Gastrocnemius medialis (tissue), 4 donors: ENCODE results near the gene TMEM128. TPM values are rescaled to one million over a fixed set of nuclear protein-coding genes. Genes with fewer than 3 reads are reported as not detected.

Source experiments
- ATAC-seq, 2 donors: fragments of 150-250 bp; one replicate each; pipeline ENCODE4 v1.9.1; 2016
- DNase-seq, 2 donors: peaks; one replicate each; pipeline ENCODE4 v3.0.0-alpha.2; 2019
- H3K27ac ChIP-seq, 4 donors: fragments of 200-600 bp; sonication (generic); 1 replicate in 1 of 4; 2 replicates in 3 of 4; pipeline ENCODE4 v1.5.1; 2016 to 2018; ENCODE audit warnings: mild to moderate bottlenecking in 2 of 4, moderate library complexity in 1 of 4
- H3K27me3 ChIP-seq, 3 donors: fragments of 200-600 bp; sonication (generic) in 2 of 3; 1 replicate in 1 of 3; 2 replicates in 2 of 3; pipeline versions ENCODE4 v1.5.1 to v1.6.0; 2016 to 2019; ENCODE audit warnings: mild to moderate bottlenecking in 1 of 3, moderate library complexity in 1 of 3
- H3K36me3 ChIP-seq, 2 donors: fragments of 200-600 bp; sonication (generic) in 1 of 2; one replicate each; pipeline ENCODE4 v1.5.1; 2017 to 2018
- H3K4me1 ChIP-seq, 2 donors: fragments of 200-600 bp; sonication (generic) in 1 of 2; one replicate each; pipeline ENCODE4 v1.5.1; 2016 to 2017; ENCODE audit warnings: mild to moderate bottlenecking in 2 of 2
- H3K4me3 ChIP-seq, 4 donors: fragments of 200-600 bp; sonication (generic) in 3 of 4; 1 replicate in 1 of 4; 2 replicates in 3 of 4; pipeline ENCODE4 v1.5.1; 2016 to 2019; ENCODE audit warnings: mild to moderate bottlenecking in 2 of 4
- H3K9me3 ChIP-seq, 3 donors: fragments of 200-600 bp; sonication (generic) in 2 of 3; 1 replicate in 1 of 3; 2 replicates in 2 of 3; pipeline ENCODE4 v1.5.1; 2016 to 2019
- POLR2A ChIP-seq, 2 donors: fragments of 450-650 bp; IDR thresholded peaks; one replicate each; pipeline ENCODE4 v1.6.1; 2017; ENCODE audit warnings: antibody characterized with exemption in 2 of 2, mild to moderate bottlenecking in 2 of 2, moderate library complexity in 2 of 2
- in situ Hi-C, 4 donors: fragments of 200-750 bp; cut with MboI; loops; one replicate each; pipeline versions ENCODE4 v1.15.0 to v1.8.0; 2017; ENCODE audit warnings: low sequenced_read_pairs in 4 of 4
- intact Hi-C: fragments of 100-400 bp; cut with DNase I; formaldehyde crosslinking; loops from one replicate; pipeline ENCODE4 v1.15.1; 2023; ENCODE audit warnings: low total_unique reads
- total RNA-seq, 4 donors: library from RNA; depleted of rRNA; stranded (reverse); fragments of >200 nt; gene quantifications; one replicate each; pipeline versions ENCODE4 v1.1.0 to v1.2.3, GENCODE V29; 2016
- TF ChIP-seq, protein P1 (sequence below), 5 experiments: fragments of 450-650 bp in 3 of 5; fragments of 200-600 bp in 2 of 5; sonication (generic) in 2 of 5; IDR thresholded peaks in 4 of 5; conservative IDR thresholded peaks in 1 of 5; 1 replicate in 4 of 5; 2 replicates in 1 of 5; pipeline ENCODE4 v1.5.1; 2016 to 2019; ENCODE audit warnings: antibody characterized with exemption in 5 of 5, mild to moderate bottlenecking in 3 of 5, moderate library complexity in 3 of 5

TMEM128 gene
- total RNA-seq, 4 donors from 2014 or later = 3.7 to 8.6 (median 4.6) TPM

DNA sequence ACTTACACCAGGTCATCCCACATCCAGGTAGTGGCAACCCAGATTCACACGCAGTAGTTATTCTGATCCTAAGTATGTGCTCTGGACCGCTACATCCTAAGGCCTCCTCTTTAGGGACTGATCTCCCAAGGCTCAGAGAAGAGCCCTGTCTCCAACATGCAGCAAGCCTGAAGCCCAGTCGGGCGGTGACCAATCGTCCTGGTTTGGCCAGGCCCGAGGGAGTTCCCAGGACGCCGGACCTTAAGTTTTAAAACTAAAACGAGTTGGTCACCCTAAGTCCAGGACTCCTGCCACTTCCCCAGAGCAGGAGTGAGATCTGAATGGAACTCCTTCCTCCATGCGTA is 41.5 kb upstream of the TMEM128 start:
- intact Hi-C loops = no loop called here
- Histone ChIP-seq H3K4me1 (peaks cover 42 to 67% of the 10 kb centered on the region in 2 donors), H3K27ac (peak overlapping the region; percentile 84 to 88 (median 86)), H3K36me3 (no peaks in the 10 kb centered on the region), H3K9me3 (no peaks in the 10 kb centered on the region), H3K4me3 (peak overlapping the region; percentile 69 to 93 (median 82)), H3K27me3 (no peaks in the 10 kb centered on the region)
- no peak for TF ChIP-seq POLR2A (IDR thresholded peaks at IDR 0.05)
- TF ChIP-seq, protein P1, sequence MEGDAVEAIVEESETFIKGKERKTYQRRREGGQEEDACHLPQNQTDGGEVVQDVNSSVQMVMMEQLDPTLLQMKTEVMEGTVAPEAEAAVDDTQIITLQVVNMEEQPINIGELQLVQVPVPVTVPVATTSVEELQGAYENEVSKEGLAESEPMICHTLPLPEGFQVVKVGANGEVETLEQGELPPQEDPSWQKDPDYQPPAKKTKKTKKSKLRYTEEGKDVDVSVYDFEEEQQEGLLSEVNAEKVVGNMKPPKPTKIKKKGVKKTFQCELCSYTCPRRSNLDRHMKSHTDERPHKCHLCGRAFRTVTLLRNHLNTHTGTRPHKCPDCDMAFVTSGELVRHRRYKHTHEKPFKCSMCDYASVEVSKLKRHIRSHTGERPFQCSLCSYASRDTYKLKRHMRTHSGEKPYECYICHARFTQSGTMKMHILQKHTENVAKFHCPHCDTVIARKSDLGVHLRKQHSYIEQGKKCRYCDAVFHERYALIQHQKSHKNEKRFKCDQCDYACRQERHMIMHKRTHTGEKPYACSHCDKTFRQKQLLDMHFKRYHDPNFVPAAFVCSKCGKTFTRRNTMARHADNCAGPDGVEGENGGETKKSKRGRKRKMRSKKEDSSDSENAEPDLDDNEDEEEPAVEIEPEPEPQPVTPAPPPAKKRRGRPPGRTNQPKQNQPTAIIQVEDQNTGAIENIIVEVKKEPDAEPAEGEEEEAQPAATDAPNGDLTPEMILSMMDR (IDR thresholded peaks at IDR 0.05 in 4 of 5, conservative IDR thresholded peaks at IDR 0.05 in 1 of 5) = no peak
- peak; percentile 12 to 20 for ATAC-seq
- in situ Hi-C loops = loop anchor here in 1 of 4 donors (25.0 kb wide), 1 partner anchor 248 kb away; the partner anchor contains the start of gene STX18
- DNase-seq = no peak

DNA sequence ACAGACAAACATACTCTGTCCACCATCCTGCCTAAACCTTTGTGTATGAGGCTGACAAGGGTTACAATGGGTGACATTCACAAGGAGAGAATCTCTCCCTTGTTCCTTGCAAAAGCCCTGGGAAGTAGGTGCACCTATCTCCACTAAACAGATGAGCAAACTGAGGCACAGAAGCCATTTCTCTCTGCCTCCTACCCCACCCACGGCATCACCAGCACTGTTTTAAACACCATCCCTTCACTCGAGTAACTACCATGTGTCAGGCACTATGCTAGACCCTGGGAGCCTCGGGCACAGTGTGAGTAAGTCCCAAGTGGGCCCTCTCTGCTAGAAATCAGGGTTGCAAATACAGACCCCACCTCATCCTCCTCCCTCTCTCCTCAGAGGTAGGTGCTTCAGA is 41.0 kb upstream of the TMEM128 start:
- TF ChIP-seq, protein P1 (IDR thresholded peaks at IDR 0.05 in 4 of 5, conservative IDR thresholded peaks at IDR 0.05 in 1 of 5) = no peak
- TF ChIP-seq POLR2A (IDR thresholded peaks at IDR 0.05) = no peak
- intact Hi-C loops = no loop called here
- H3K27ac ChIP-seq = peak overlapping the region in 3 of 4 donors; percentile 84 to 88 (median 85)

DNA sequence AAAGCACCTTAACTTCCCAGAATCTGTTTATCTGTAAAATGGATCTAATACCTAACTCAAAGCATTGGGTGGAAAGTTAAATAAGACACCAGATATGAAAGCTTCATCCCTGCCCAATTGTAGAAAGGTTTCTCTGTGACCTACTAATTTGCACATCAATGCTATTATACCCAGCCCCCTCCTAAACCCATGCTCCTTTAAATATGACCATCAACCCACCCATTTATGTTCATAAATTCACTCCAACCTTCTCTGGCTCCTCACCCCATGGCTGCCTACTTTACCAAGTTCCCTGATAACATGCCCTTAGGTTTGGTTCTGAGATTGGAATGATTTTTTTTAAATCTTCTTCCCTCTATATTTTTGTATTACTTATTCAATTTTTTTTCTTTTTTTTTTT is 40.1 kb upstream of the TMEM128 start:
- Histone ChIP-seq H3K36me3 (peaks cover 0 to 3% of the 10 kb centered on the region in 2 donors), H3K9me3 (no peaks in the 10 kb centered on the region), H3K4me3 (no peak overlapping the region), H3K4me1 (peaks cover 32 to 65% of the 10 kb centered on the region in 2 donors), H3K27me3 (no peaks in the 10 kb centered on the region), H3K27ac (no peak overlapping the region)
- ATAC-seq (no peak), DNase-seq (no peak)
- intact Hi-C loops = no loop called here
- TF ChIP-seq POLR2A (IDR thresholded peaks at IDR 0.05) = no peak
- TF ChIP-seq, protein P1 (IDR thresholded peaks at IDR 0.05 in 4 of 5, conservative IDR thresholded peaks at IDR 0.05 in 1 of 5) = no peak
- in situ Hi-C loops = loop anchor here in 1 of 4 donors (25.0 kb wide), 1 partner anchor 249 kb away; the partner anchor contains the start of gene STX18

More for the DNA sequence above, 41.0 kb upstream of the TMEM128 start:
- no peaks in the 10 kb centered on the region for H3K27me3 ChIP-seq
- ATAC-seq = no peak
- no peaks in the 10 kb centered on the region for H3K9me3 ChIP-seq
- no peak for DNase-seq
- no peaks in the 10 kb centered on the region for H3K36me3 ChIP-seq
- H3K4me1 ChIP-seq = peaks cover 41 to 70% of the 10 kb centered on the region in 2 donors
- H3K4me3 ChIP-seq = peak overlapping the region; percentile 69 to 93 (median 82)
- in situ Hi-C loops = loop anchor here in 1 of 4 donors (25.0 kb wide), 1 partner anchor 248 kb away; the partner anchor contains the start of gene STX18

DNA sequence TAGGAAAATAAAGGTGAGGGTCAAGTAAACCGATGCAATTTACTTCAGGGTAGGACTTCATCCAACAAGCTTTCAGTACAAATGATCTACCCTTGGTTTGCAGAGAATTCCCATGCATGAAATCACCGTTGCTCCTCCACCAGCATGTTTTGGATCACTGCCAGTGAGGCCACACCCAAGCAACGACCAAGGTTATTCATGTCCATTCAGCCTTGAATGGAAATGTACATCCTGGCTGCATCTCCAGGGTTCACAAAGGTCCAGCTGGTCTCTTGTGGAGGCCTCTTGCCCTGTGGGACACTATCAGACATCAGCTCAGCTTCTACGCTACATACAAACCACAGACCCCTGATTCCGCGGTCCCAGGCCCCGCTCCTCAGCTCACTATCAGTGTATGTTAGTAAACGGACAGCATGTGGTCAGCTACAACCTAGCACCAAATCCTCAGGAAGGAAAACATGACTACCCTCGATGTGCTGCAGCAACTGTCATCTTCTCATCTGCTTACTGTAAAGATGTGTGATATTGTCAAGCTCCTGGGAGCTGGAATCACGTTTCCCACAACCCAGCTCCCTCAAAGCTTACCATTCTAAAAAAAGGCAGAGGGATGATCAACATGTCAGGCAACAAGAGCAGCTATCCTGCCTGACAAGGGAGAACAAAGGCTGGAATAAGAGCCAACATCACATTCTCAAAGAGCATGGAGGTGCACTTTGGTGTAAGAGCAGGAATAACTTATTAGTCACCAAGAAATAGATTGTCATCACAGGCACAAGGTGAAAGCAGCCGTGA is 37.0 kb upstream of the TMEM128 start:
- intact Hi-C loops (no loop called here), in situ Hi-C loops (loop anchor here in 1 of 4 donors (25.0 kb wide), 1 partner anchor 252 kb away; the partner anchor contains the start of gene STX18)
- no peak for TF ChIP-seq POLR2A (IDR thresholded peaks at IDR 0.05)
- TF ChIP-seq, protein P1 (IDR thresholded peaks at IDR 0.05 in 4 of 5, conservative IDR thresholded peaks at IDR 0.05 in 1 of 5) = no peak
- peak overlapping the region; percentile 7 to 76 (median 66) for H3K27ac ChIP-seq
- no peak overlapping the region for H3K4me3 ChIP-seq
- H3K9me3 ChIP-seq = no peaks in the 10 kb centered on the region
- ATAC-seq (peak; percentile 16 to 19), DNase-seq (peak in 1 of 2 donors; percentile 34)
- peaks cover 0 to 32% of the 10 kb centered on the region in 2 donors for H3K36me3 ChIP-seq
- H3K4me1 ChIP-seq = peaks cover 9 to 40% of the 10 kb centered on the region in 2 donors
- H3K27me3 ChIP-seq = no peaks in the 10 kb centered on the region
